ENCODE measurements around the gene SLC22A2. TPM values are rescaled to one million over a fixed set of nuclear protein-coding genes. Genes with fewer than 3 reads are reported as not detected.

Gene SLC22A2
- total RNA-seq, 1 donor from 2014 or later: not detected

DNA sequence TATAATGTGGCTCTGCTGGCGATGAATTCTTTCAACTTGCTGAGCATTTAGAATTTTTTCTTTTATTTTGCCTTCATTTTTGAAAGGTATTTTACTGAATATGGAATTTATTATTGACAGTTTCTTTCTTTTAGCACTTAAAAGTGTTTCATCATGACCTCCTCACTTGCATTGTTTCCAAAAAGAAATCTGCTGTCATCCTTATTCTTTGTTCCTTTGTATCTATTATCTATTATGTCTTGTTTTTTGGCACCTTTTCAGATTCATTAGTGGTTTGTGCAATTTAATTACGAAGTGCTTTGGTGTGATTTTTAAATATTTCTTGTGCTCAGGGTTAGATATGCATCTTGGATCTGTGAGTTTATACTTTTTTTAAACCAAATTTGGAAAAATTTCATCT is 26.0 kb upstream of the SLC22A2 start:
- Histone ChIP-seq H3K4me3 (ENCODE audit: insufficient read depth, low read depth, low read length) (no peak overlapping the region), H3K27ac (ENCODE audit: low read depth, low read length) (no peak overlapping the region), H3K4me1 (ENCODE audit: insufficient read depth, low read length) (no peaks in the 10 kb centered on the region), H3K79me2 (ENCODE audit: insufficient read depth, low read length) (no peaks in the 10 kb centered on the region), H3K36me3 (ENCODE audit: insufficient read depth, low read length) (no peaks in the 10 kb centered on the region), H3K27me3 (ENCODE audit: insufficient read depth, low read length) (no peaks in the 10 kb centered on the region), H3K4me2 (ENCODE audit: low read length) (no peak overlapping the region), H3K9ac (ENCODE audit: low read length) (no peak overlapping the region), H4K20me1 (ENCODE audit: insufficient read depth, low read length) (no peaks in the 10 kb centered on the region), H3K9me3 (ENCODE audit: insufficient read depth, low read depth, low read length) (no peaks in the 10 kb centered on the region), H2AFZ (ENCODE audit: low read depth, low read length) (no peak overlapping the region)
- no peaks in the 10 kb centered on the region for H3K36me3 Mint-ChIP-seq (ENCODE audit: low read depth, unreplicated experiment)
- H3K27me3 Mint-ChIP-seq (ENCODE audit: low read depth, unreplicated experiment): no peaks in the 10 kb centered on the region
- TF ChIP-seq EZH2 (IDR thresholded peaks at IDR 0.05; ENCODE audit: insufficient read depth, low read length): no peak
- TF ChIP-seq, protein P1, sequence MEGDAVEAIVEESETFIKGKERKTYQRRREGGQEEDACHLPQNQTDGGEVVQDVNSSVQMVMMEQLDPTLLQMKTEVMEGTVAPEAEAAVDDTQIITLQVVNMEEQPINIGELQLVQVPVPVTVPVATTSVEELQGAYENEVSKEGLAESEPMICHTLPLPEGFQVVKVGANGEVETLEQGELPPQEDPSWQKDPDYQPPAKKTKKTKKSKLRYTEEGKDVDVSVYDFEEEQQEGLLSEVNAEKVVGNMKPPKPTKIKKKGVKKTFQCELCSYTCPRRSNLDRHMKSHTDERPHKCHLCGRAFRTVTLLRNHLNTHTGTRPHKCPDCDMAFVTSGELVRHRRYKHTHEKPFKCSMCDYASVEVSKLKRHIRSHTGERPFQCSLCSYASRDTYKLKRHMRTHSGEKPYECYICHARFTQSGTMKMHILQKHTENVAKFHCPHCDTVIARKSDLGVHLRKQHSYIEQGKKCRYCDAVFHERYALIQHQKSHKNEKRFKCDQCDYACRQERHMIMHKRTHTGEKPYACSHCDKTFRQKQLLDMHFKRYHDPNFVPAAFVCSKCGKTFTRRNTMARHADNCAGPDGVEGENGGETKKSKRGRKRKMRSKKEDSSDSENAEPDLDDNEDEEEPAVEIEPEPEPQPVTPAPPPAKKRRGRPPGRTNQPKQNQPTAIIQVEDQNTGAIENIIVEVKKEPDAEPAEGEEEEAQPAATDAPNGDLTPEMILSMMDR (IDR thresholded peaks at IDR 0.05; ENCODE audit: insufficient read depth, low read depth, low read length): no peak
- no peak for FAIRE-seq
- no peak overlapping the region for H3K4me3 Mint-ChIP-seq (ENCODE audit: unreplicated experiment)
- H3K4me1 Mint-ChIP-seq (ENCODE audit: low read depth, unreplicated experiment): no peaks in the 10 kb centered on the region
- no peaks in the 10 kb centered on the region for H3K9me3 Mint-ChIP-seq (ENCODE audit: unreplicated experiment)
- no peak overlapping the region for H3K27ac Mint-ChIP-seq (ENCODE audit: unreplicated experiment)
- no peak for DNase-seq (ENCODE audit: low read depth)

DNA sequence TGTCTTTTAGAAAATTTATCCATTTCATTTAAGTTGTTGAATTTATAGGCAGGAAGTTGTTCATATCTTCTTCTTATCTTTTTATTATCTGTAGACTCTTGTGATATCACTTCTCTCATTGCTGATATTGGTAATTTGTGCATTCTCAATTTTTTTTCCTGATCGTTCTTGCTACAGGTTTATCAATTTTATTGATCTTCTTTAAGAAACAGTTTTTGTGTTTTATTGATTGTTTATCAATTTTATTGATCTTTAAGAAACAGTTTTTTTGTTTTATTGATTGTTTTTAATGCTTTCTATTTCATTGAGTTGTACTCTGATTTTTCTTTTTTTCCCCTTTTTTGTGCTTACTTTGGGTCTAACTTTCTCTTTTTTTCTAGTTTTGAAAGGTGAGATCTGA is 23.8 kb upstream of the SLC22A2 start:
- TF ChIP-seq, protein P1 (IDR thresholded peaks at IDR 0.05; ENCODE audit: insufficient read depth, low read depth, low read length): no peak
- TF ChIP-seq EZH2 (IDR thresholded peaks at IDR 0.05; ENCODE audit: insufficient read depth, low read length): no peak
- H3K9ac ChIP-seq (ENCODE audit: low read length): no peak overlapping the region
- Mint-ChIP-seq H3K9me3 (ENCODE audit: unreplicated experiment) (peaks cover 1% of the 10 kb centered on the region), H3K36me3 (ENCODE audit: low read depth, unreplicated experiment) (no peaks in the 10 kb centered on the region), H3K27me3 (ENCODE audit: low read depth, unreplicated experiment) (no peaks in the 10 kb centered on the region), H3K27ac (ENCODE audit: unreplicated experiment) (no peak overlapping the region), H3K4me1 (ENCODE audit: low read depth, unreplicated experiment) (no peaks in the 10 kb centered on the region), H3K4me3 (ENCODE audit: unreplicated experiment) (no peak overlapping the region)
- no peaks in the 10 kb centered on the region for H3K79me2 ChIP-seq (ENCODE audit: insufficient read depth, low read length)
- no peak for FAIRE-seq
- H3K27me3 ChIP-seq (ENCODE audit: insufficient read depth, low read length): no peaks in the 10 kb centered on the region
- H3K4me3 ChIP-seq (ENCODE audit: insufficient read depth, low read depth, low read length): no peak overlapping the region
- no peak overlapping the region for H3K4me2 ChIP-seq (ENCODE audit: low read length)
- H3K9me3 ChIP-seq (ENCODE audit: insufficient read depth, low read depth, low read length): no peaks in the 10 kb centered on the region
- H3K36me3 ChIP-seq (ENCODE audit: insufficient read depth, low read length): no peaks in the 10 kb centered on the region
- H3K27ac ChIP-seq (ENCODE audit: low read depth, low read length): no peak overlapping the region
- DNase-seq (ENCODE audit: low read depth): no peak
- no peak overlapping the region for H2AFZ ChIP-seq (ENCODE audit: low read depth, low read length)
- no peaks in the 10 kb centered on the region for H4K20me1 ChIP-seq (ENCODE audit: insufficient read depth, low read length)
- no peaks in the 10 kb centered on the region for H3K4me1 ChIP-seq (ENCODE audit: insufficient read depth, low read length)

DNA sequence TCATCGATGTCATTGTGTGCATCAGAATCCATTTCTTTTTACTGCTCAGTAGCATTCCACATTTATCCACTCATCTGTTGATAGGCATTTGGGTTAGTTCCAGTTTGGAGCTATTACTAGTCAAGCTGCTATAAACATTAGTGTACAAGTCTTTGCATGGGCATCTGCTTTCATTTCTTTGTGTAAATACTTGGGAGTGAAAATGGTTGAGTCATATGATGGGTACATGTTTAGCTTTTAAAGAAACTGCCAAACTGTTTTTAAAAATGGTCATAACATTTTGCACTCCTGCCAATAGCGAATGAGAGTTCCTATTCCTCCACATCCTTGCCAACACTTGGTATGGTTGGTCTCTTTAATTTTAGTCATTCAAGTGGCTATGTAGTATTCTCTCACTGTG is 21.2 kb upstream of the SLC22A2 start:
- Mint-ChIP-seq H3K27me3 (ENCODE audit: low read depth, unreplicated experiment) (peaks cover 5% of the 10 kb centered on the region), H3K9me3 (ENCODE audit: unreplicated experiment) (peaks cover 1% of the 10 kb centered on the region), H3K27ac (ENCODE audit: unreplicated experiment) (no peak overlapping the region), H3K4me1 (ENCODE audit: low read depth, unreplicated experiment) (no peaks in the 10 kb centered on the region), H3K4me3 (ENCODE audit: unreplicated experiment) (no peak overlapping the region), H3K36me3 (ENCODE audit: low read depth, unreplicated experiment) (no peaks in the 10 kb centered on the region)
- Histone ChIP-seq H3K4me2 (ENCODE audit: low read length) (no peak overlapping the region), H3K36me3 (ENCODE audit: insufficient read depth, low read length) (no peaks in the 10 kb centered on the region), H2AFZ (ENCODE audit: low read depth, low read length) (no peak overlapping the region), H3K79me2 (ENCODE audit: insufficient read depth, low read length) (no peaks in the 10 kb centered on the region), H3K27ac (ENCODE audit: low read depth, low read length) (no peak overlapping the region), H3K9ac (ENCODE audit: low read length) (no peak overlapping the region), H4K20me1 (ENCODE audit: insufficient read depth, low read length) (no peaks in the 10 kb centered on the region), H3K9me3 (ENCODE audit: insufficient read depth, low read depth, low read length) (no peaks in the 10 kb centered on the region), H3K27me3 (ENCODE audit: insufficient read depth, low read length) (no peaks in the 10 kb centered on the region), H3K4me3 (ENCODE audit: insufficient read depth, low read depth, low read length) (no peak overlapping the region), H3K4me1 (ENCODE audit: insufficient read depth, low read length) (no peaks in the 10 kb centered on the region)
- no peak for FAIRE-seq
- DNase-seq (ENCODE audit: low read depth): peak; percentile 25
- TF ChIP-seq, protein P1 (IDR thresholded peaks at IDR 0.05; ENCODE audit: insufficient read depth, low read depth, low read length): no peak
- TF ChIP-seq EZH2 (IDR thresholded peaks at IDR 0.05; ENCODE audit: insufficient read depth, low read length): no peak

Data from astrocyte (in vitro differentiated cells and primary cell).